ENCODE results near the gene NAP1L4.

DNA sequence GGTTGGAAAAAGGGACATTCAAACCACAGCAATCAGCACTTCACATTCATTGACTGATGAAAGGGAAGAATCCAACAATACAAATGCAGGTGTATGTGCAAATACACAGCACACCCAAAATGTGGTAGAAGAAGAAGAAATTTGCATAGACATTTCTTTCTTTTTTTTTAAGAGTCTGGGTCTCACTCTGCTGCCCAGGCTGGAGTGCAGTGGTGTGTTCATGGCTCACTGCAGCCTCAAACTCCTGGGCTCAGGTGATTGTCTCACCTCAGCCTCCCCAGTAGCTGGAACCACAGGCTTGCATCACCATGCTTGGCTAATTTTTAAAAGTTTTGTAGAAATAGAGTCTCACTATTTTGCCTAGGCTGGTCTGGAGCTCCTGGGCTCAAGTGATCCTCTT lies 43.2 kb upstream of the NAP1L4 start:
- no peak for TF ChIP-seq GATA2 (IDR thresholded peaks at IDR 0.05; ENCODE audit: low read depth, low read length)
- TF ChIP-seq GATA3 (IDR thresholded peaks at IDR 0.05; ENCODE audit: low read depth, low read length), result no peak
